Stimulated activated CD4-positive, alpha-beta T cell treated with anti-CD3 and anti-CD28 coated beads, TNF-alpha, amount 100 ng/mL, for 1 hour (primary cell): ENCODE measurements around the gene DNER.
"Not testable (repeated sequence)": the region's sequence is repeated elsewhere in the genome, so short reads cannot be mapped to it uniquely, and the experiment has no call there.

ENCODE experiments used
- DNase-seq, 3 donors: peaks; one replicate each; pipeline ENCODE4 v3.0.0-alpha.2; 2020; ENCODE audit warnings: low read depth in 3 of 3, low spot score in 1 of 3

DNER gene

DNA sequence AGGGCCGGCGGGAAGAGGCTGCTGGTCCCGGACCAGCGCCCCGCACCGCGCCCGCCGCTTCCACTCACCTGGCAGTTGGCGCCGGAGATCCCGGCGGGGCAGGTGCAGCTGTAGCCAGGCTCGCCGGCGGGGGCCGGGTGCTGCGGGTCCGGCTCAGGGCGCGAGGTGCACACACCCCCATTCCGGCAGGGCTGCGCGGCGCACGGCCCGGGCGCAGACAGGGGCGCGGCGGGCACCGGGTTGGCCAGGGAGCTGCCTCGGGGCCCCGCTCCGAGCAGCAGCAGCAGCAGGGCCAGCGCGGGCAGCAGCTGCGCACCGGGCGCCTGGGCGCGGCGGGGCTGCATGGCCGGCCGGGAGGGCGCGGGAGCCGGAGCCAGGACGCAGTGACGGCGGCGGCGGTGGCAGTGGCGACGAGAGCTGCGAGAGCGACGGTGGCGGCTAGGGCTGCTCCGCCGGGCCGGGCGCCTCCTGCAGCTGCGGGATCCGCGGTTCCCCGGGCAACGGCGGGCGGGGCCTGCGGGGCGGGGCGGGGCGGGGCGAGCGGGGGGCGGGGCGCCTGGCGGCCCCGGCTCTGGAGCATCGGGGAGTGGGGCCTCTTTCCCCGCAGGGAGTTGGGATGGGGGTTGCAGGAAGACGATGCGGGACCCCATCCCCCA lies at the start of gene DNER:
TSS of gene DNER (minus strand) at position 476 of the 656 bp plus-strand sequence. CDS start at position 344, 132 bp downstream.
- DNase-seq: peak in 1 of 3 donors; percentile 26

DNA sequence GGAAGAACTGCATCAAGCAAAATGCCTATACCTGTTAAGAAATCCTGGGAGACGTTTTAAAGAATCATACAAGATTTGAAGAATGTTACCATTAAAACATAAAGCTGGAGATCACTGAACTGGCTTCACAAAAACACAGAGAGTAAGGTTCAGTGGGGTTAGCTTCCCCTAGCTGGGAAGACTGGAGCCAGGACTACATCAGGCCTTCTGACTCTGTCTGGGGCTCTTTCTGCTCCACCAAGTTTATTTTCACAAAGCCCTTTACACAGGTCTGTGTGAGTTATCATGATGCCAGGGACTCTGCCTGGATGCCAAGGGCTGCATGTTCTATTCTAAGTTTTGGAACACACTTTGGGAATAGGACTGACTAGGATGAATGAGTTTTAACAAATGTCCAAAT lies 47.3 kb upstream of the DNER start:
- no peak for DNase-seq

DNA sequence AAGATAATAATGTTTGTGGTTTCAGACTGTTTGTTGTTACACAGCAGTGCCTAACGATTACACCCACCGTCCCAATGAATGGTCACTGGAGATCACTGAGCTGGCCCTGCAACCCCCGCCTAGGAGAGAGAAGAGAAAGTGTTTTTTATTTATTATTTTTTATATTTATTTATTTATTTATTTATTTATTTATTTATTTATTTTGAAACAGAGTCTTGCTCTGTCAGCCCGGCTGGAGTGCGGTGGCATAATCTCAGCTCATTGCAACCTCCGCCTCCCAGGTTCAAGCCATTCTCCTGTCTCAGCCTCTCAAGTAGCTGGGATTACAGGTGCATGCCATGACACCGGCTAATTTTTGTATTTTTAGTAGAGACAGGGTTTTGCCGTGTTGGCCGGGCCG lies 43.1 kb upstream of the DNER start:
- not testable (repeated sequence) for DNase-seq

DNA sequence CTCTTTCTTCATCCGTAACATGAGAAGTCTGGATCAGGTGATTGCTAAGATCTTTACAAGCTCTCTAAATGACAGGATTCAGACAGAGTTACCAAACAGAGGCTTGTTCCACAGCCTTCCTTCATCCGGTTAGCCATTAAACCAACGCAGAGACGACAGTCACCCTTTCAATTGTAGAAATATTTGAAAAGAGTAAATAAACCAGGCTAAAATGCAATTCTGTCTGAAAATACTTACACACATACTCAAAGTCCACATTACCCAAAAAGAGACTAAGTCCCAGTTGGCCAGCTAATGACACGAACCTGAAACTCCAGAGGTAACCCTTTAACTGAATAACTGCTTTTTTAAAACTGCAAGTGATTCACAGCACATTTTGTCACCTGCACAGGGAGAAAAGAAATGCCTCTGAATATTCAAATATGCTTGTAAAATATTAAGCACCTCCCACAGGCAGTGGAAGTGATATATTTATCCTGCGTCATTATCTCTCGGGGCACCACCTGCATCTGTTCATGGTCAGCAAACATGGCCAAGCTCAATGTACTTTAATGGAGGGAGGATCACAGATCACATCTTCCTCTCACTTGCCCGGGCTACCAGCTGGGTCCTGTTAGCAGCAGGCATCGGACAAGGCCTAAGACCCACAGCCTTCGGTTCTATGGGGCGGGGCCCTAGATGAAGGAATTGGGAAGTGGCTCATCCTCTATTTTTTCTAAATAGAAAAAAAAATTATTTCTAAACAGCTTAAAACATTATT lies 38.8 kb upstream of the DNER start:
- no peak for DNase-seq

DNA sequence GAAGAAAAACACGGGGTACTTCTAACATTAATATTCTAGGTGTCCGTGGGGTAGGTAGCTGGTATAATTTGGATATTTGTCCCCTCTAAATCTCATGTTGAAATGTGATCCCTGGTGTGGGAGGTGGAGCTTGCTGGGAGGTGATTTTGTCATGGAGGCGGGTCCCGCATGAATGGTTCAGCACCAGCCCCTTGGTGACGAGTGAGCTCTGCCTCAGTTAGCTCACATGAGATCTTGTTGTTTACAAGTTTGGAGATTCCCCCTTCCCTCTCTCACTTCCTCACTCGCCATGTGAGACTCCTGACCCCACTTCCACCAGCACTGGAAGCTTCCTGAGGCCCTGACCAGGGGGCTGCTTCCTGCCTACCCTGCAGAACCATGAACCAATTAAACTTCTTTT lies 35.4 kb upstream of the DNER start:
- no peak for DNase-seq

GRCh38 chr2:229748950-229749349 lies 34.6 kb upstream of the DNER start:
- DNase-seq: no peak

DNA sequence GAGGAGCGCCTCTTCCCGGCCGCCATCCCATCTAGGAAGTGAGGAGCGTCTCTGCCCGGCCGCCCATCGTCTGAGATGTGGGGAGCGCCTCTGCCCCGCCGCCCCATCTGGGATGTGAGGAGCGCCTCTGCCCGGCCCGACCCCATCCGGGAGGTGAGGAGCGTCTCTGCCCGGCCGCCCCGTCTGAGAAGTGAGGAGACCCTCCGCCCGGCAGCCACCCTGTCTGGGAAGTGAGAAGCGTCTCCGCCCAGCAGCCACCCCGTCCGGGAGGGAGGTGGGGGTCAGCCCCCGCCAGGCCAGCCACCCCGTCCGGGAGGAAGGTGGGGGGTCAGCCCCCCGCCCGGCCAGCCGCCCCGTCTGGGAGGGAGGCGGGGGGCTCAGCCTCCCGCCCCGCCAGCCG lies 28.3 kb upstream of the DNER start:
- DNase-seq: not testable (repeated sequence)

DNA sequence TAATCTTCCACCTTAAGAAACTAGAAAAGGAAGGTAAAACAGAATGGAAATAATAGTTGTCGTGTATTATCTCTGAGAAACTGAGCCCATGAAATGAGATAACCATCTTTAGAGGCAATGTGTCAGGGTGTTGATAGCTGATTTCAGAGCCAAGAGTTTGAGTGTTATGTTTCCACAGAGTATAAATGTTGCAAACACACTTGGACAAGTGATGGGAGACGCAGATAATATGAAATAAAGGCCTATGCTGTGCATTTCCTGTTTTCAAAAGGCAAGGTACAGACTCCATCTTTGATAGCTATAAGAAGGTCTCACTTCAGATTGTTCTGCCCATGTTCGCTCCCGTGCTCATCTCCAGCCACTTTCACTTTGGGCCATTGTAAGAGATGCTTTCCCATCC lies 25.9 kb upstream of the DNER start:
- DNase-seq: no peak

- no peak for DNase-seq
These were observed 23.8 kb upstream of the DNER start for GRCh38 chr2:229738024-229738625.

GRCh38 chr2:229734410-229734809 lies 20.1 kb upstream of the DNER start:
- no peak for DNase-seq

DNA sequence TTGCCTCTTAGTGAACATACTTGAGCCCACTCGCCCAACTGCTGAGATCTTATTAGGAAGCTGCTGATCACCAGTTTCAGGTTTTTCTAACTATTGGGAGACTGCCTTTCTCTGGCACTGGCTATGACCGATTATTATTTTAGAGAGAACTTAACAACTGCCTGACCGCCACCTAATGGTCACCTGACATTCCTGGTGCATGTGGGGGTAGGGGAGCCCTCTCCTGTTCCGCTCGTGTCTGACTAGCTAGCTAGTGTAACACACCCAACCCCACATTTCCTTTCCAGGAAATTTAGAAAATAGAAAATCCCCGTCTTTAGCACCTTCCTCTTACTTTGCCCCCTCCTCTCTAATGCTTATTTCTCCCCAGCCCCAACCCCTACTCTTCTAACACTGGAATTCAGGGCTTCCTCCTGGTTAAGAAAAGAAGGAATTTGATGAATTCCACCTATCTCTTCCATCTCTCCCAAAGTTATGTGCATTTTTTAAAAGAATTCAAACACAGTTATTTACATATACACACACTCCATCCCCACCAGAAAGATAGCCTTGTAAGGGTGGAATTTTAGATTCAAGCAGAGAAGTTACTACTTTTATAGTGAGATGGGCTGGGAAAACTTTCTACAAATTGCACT lies 19.4 kb upstream of the DNER start:
- no peak for DNase-seq

GRCh38 chr2:229732897-229733296 lies 18.5 kb upstream of the DNER start:
- DNase-seq: no peak

DNA sequence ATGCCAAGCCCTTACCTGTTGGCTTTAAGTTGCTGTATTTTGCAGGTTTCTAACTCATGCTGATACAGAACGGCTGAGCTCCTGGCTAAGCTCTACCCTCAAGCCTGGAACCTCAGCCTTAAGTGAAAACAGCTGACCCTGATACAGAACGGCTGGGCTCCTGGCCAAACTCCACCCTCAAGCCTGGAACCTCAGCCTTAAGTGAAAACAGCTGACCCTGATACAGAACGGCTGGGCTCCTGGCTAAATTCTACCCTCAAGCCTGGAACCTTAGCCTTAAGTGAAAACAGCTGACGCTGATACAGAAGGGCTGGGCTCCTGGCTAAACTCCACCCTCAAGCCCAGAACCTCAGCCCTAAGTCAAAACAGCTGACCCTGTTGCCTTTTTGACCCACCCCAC lies 17.6 kb upstream of the DNER start:
- DNase-seq: no peak

- DNase-seq: no peak
These were observed 17.0 kb upstream of the DNER start for GRCh38 chr2:229731363-229731762.

- DNase-seq: no peak
These were observed 14.0 kb upstream of the DNER start for GRCh38 chr2:229728370-229728769.

GRCh38 chr2:229726643-229727042 lies 12.3 kb upstream of the DNER start:
- no peak for DNase-seq

GRCh38 chr2:229725716-229726574 lies 11.6 kb upstream of the DNER start:
- DNase-seq: no peak

- DNase-seq: not testable (repeated sequence)
These were observed 8.8 kb upstream of the DNER start for GRCh38 chr2:229723192-229723591.

DNA sequence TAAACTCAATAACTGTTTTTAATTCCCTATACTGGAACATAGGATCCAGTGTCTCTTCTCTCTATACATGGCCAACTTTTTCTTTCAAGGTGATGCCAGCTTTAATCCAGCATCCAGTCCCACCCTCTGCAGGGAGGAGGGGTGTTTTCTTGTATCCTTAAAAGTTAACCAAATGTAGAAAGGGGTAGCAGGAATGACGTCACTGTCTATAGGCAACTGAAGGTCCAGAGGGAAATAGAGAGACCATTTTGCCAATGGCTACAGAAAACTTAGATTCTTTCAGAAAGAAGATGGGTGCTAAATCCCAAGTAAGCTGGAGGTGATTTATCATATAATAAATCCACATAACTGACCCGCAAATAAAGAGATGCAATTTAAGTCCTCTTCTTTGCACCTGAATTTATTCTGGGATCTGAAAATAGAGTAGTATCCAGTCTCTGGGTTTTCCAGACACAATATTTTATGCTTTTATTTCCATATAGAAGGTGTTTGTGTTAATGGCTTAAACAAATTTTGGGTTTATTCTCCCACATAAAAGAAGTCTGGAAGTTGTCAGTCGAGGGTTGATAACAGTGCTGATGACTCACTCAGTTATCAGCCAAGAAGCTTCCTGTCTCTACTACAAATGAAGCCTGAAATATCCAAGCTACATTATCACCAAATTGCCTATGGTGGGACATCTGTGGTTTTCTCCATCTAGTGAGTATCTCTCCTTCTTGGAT lies 5.7 kb upstream of the DNER start:
- no peak for DNase-seq

GRCh38 chr2:229718057-229718456 lies 3.7 kb upstream of the DNER start:
- DNase-seq: no peak
